Prostate gland (tissue), 2 donors: ENCODE measurements around the gene ACACB. TPM values are rescaled to one million over a fixed set of nuclear protein-coding genes. Genes with fewer than 3 reads are reported as not detected.

Experiments
- DNase-seq: peaks from one replicate; pipeline ENCODE4 v3.0.0-alpha.2; 2019; ENCODE audit warnings: low spot score
- H3K27ac ChIP-seq, 2 donors: fragments of 200-600 bp; sonication (generic); 2 replicates each; pipeline ENCODE4 v1.5.1; 2017 to 2019
- H3K27me3 ChIP-seq: fragments of 200-600 bp; sonication (generic); replicated peaks from 2 replicates; pipeline ENCODE4 v1.5.1; 2019; ENCODE audit not compliant: insufficient read depth
- H3K36me3 ChIP-seq, 2 donors: fragments of 200-600 bp; sonication (generic); 1 replicate in 1 of 2; 2 replicates in 1 of 2; pipeline versions ENCODE4 v1.5.1 to v1.8.1; 2017 to 2019
- H3K4me1 ChIP-seq: fragments of 200-600 bp; sonication (generic); replicated peaks from 2 replicates; pipeline ENCODE4 v1.5.1; 2019
- H3K4me3 ChIP-seq, 2 donors: fragments of 200-600 bp; sonication (generic); 2 replicates each; pipeline ENCODE4 v1.5.1; 2017 to 2019
- H3K9me3 ChIP-seq: fragments of 200-600 bp; sonication (generic); 2 replicates; pipeline ENCODE4 v1.5.1; 2017
- CTCF ChIP-seq, 4 experiments: fragments of 200-600 bp in 2 of 4; fragments of 450-650 bp in 2 of 4; sonication (generic) in 2 of 4; IDR thresholded peaks; 1 replicate in 3 of 4; 2 replicates in 1 of 4; pipeline ENCODE4 v1.5.1; 2016 to 2019; ENCODE audit warnings: antibody characterized with exemption in 4 of 4, mild to moderate bottlenecking in 2 of 4, moderate library complexity in 2 of 4
- POLR2A ChIP-seq: fragments of 450-650 bp; IDR thresholded peaks from one replicate; pipeline ENCODE4 v1.6.1; 2016; ENCODE audit warnings: antibody characterized with exemption, mild to moderate bottlenecking
- POLR2AphosphoS5 ChIP-seq: sonication (generic); formaldehyde crosslinking; IDR thresholded peaks from one replicate; pipeline ENCODE4 v1.6.1; 2017; ENCODE audit warnings: antibody characterized with exemption
- WGBS: methylation state at CpG from one replicate; pipeline ENCODE4 v1.1.5; 2018; 5-methylcytosine and 5-hydroxymethylcytosine counted together
- intact Hi-C: fragments of 100-400 bp; cut with DNase I; formaldehyde crosslinking; loops from one replicate; pipeline ENCODE4 v1.14.2; 2022
- total RNA-seq, 2 donors: library from RNA; depleted of rRNA; stranded (reverse); fragments of >200 nt; gene quantifications; one replicate each; pipeline ENCODE4 v1.1.0, GENCODE V29; 2016

Gene ACACB
- total RNA-seq, 2 donors from 2014 or later = 52.5 to 63.3 TPM

GRCh38 chr12:109236257-109236656 lies 119.9 kb downstream of the ACACB start:
- Histone ChIP-seq H3K36me3 (peaks cover 4 to 11% of the 10 kb centered on the region in 2 donors), H3K27me3 (no peaks in the 10 kb centered on the region), H3K27ac (no peak overlapping the region), H3K9me3 (no peaks in the 10 kb centered on the region), H3K4me1 (no peaks in the 10 kb centered on the region), H3K4me3 (no peak overlapping the region)
- 66% methylated on average over 6 of the region's 6 CpGs for WGBS
- DNase-seq = no peak
- intact Hi-C loops = no loop called here
- no peak for TF ChIP-seq POLR2AphosphoS5
- TF ChIP-seq POLR2A = no peak
- TF ChIP-seq CTCF (IDR thresholded peaks at IDR 0.05) = no peak

- H3K27me3 ChIP-seq = no peaks in the 10 kb centered on the region
- intact Hi-C loops = no loop called here
- DNase-seq = no peak
- WGBS = 75% methylated on average over 4 of the region's 4 CpGs
- H3K4me3 ChIP-seq = no peak overlapping the region
- no peaks in the 10 kb centered on the region for H3K9me3 ChIP-seq
- no peaks in the 10 kb centered on the region for H3K4me1 ChIP-seq
- no peak overlapping the region for H3K27ac ChIP-seq
- TF ChIP-seq CTCF (IDR thresholded peaks at IDR 0.05) (no peak), POLR2AphosphoS5 (no peak), POLR2A (no peak)
- H3K36me3 ChIP-seq = peaks cover 0 to 7% of the 10 kb centered on the region in 2 donors
Observed at GRCh38 chr12:109239179-109239578, 122.8 kb downstream of the ACACB start.

GRCh38 chr12:109239691-109240090 lies 123.3 kb downstream of the ACACB start:
- H3K4me1 ChIP-seq = no peaks in the 10 kb centered on the region
- no peak overlapping the region for H3K27ac ChIP-seq
- intact Hi-C loops = no loop called here
- DNase-seq = no peak
- no peaks in the 10 kb centered on the region for H3K9me3 ChIP-seq
- TF ChIP-seq POLR2AphosphoS5 = no peak
- no peak for TF ChIP-seq POLR2A
- TF ChIP-seq CTCF (IDR thresholded peaks at IDR 0.05) = no peak
- peaks cover 0 to 7% of the 10 kb centered on the region in 2 donors for H3K36me3 ChIP-seq
- no peaks in the 10 kb centered on the region for H3K27me3 ChIP-seq
- WGBS = 59% methylated on average over 4 of the region's 11 CpGs
- no peak overlapping the region for H3K4me3 ChIP-seq

GRCh38 chr12:109240365-109240764 lies 124.0 kb downstream of the ACACB start:
- no peak overlapping the region for H3K27ac ChIP-seq
- TF ChIP-seq POLR2AphosphoS5 (no peak), POLR2A (no peak), CTCF (IDR thresholded peaks at IDR 0.05) (no peak)
- intact Hi-C loops = no loop called here
- H3K27me3 ChIP-seq = no peaks in the 10 kb centered on the region
- H3K9me3 ChIP-seq = no peaks in the 10 kb centered on the region
- H3K4me1 ChIP-seq = no peaks in the 10 kb centered on the region
- peaks cover 0 to 7% of the 10 kb centered on the region in 2 donors for H3K36me3 ChIP-seq
- DNase-seq = no peak
- H3K4me3 ChIP-seq = no peak overlapping the region
- 95% methylated on average over 2 of the region's 2 CpGs for WGBS

GRCh38 chr12:109241936-109242335 lies 125.5 kb downstream of the ACACB start:
- no peak for DNase-seq
- Histone ChIP-seq H3K27me3 (no peaks in the 10 kb centered on the region), H3K36me3 (peaks cover 0 to 4% of the 10 kb centered on the region in 2 donors), H3K4me1 (no peaks in the 10 kb centered on the region), H3K27ac (no peak overlapping the region), H3K9me3 (no peaks in the 10 kb centered on the region), H3K4me3 (no peak overlapping the region)
- TF ChIP-seq CTCF (IDR thresholded peaks at IDR 0.05) = no peak
- TF ChIP-seq POLR2AphosphoS5 = no peak
- TF ChIP-seq POLR2A = no peak
- 90% methylated on average over 5 of the region's 5 CpGs for WGBS
- intact Hi-C loops = no loop called here
